ENCODE measurements around the gene CES5A.

Gene CES5A

DNA sequence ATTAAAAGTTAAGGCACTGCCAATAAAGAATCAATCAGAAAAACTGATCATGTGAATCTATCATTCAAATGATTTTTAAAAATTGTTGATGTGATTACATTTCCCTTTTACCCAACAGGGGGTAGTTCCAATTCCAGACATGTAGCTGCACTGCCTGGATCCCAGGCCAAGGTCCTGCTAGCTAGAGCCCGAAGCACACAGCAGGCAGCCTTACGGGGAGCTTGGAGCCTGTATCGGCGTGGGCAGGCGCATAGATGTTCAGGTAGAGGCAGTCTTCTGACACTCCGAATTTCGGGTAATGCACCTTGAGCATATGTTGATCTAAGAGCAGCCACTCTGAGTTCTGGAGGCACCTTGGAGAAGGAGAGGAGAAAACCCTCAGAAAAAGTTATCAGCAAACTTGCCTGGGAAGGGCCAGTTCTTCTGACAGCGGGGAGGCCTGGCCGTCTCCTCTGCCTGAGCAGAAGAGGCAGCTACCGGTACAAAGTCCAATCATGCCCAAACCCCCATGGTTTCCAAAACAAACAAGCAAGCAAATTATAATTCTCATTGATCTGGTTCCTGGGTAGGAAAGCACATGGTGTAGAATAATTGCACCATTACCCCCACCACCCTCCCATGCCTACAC is 3.6 kb downstream of the CES5A start:
- Histone ChIP-seq H4K20me1 (ENCODE audit: control insufficient read depth, insufficient read depth, low read depth, low read length) (no peaks in the 10 kb centered on the region), H3K79me2 (ENCODE audit: control insufficient read depth, low read length) (no peaks in the 10 kb centered on the region), H3K4me2 (ENCODE audit: low read length) (no peak overlapping the region), H3K4me1 (ENCODE audit: control insufficient read depth, low read length) (no peaks in the 10 kb centered on the region), H3K27ac (ENCODE audit: low read depth, low read length) (no peak overlapping the region), H3K27me3 (ENCODE audit: control insufficient read depth, low read length) (no peaks in the 10 kb centered on the region), H3K9me3 (ENCODE audit: control insufficient read depth, insufficient read depth, low read length) (no peaks in the 10 kb centered on the region), H3K9me2 (replicated peaks; ENCODE audit: control insufficient read depth, low read length) (no peaks in the 10 kb centered on the region), H3F3A (ENCODE audit: control insufficient read depth, insufficient read depth) (no peaks in the 10 kb centered on the region), H3K4me3 (ENCODE audit: low read length) (no peak overlapping the region), H3K36me3 (ENCODE audit: control insufficient read depth, low read length) (no peaks in the 10 kb centered on the region)
- TF ChIP-seq, protein P1, sequence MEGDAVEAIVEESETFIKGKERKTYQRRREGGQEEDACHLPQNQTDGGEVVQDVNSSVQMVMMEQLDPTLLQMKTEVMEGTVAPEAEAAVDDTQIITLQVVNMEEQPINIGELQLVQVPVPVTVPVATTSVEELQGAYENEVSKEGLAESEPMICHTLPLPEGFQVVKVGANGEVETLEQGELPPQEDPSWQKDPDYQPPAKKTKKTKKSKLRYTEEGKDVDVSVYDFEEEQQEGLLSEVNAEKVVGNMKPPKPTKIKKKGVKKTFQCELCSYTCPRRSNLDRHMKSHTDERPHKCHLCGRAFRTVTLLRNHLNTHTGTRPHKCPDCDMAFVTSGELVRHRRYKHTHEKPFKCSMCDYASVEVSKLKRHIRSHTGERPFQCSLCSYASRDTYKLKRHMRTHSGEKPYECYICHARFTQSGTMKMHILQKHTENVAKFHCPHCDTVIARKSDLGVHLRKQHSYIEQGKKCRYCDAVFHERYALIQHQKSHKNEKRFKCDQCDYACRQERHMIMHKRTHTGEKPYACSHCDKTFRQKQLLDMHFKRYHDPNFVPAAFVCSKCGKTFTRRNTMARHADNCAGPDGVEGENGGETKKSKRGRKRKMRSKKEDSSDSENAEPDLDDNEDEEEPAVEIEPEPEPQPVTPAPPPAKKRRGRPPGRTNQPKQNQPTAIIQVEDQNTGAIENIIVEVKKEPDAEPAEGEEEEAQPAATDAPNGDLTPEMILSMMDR (IDR thresholded peaks at IDR 0.05; ENCODE audit: low read depth, low read length, poor library complexity, severe bottlenecking) = no peak
- no peak for TF ChIP-seq EZH2phosphoT487 (IDR thresholded peaks at IDR 0.05; ENCODE audit: borderline replicate concordance, low read length)

DNA sequence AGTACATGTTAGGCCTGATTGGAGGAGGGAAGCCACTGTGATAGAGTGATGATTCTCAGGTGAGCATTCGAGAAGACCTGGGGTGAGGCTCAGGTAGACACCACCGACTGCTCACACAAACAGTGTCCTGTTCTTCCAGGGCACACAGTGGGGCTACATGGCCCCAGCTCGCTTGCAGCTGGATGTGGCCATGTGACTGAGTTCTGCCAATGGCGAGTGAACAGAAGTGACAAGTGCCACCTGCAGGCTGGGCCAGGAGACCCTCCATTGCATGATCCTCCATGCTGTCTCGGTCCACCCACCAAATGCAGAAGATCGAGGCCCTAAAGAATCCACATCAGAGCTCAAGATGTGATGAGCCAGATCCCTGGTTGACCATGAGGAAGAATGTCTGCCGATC is 6.2 kb downstream of the CES5A start:
- Histone ChIP-seq H3K79me2 (ENCODE audit: control insufficient read depth, low read length) (no peaks in the 10 kb centered on the region), H3K27ac (ENCODE audit: low read depth, low read length) (no peak overlapping the region), H4K20me1 (ENCODE audit: control insufficient read depth, insufficient read depth, low read depth, low read length) (no peaks in the 10 kb centered on the region), H3K36me3 (ENCODE audit: control insufficient read depth, low read length) (no peaks in the 10 kb centered on the region), H3K9me3 (ENCODE audit: control insufficient read depth, insufficient read depth, low read length) (no peaks in the 10 kb centered on the region), H3K9me2 (replicated peaks; ENCODE audit: control insufficient read depth, low read length) (no peaks in the 10 kb centered on the region), H3K4me1 (ENCODE audit: control insufficient read depth, low read length) (no peaks in the 10 kb centered on the region), H3K27me3 (ENCODE audit: control insufficient read depth, low read length) (no peaks in the 10 kb centered on the region), H3K4me2 (ENCODE audit: low read length) (no peak overlapping the region), H3F3A (ENCODE audit: control insufficient read depth, insufficient read depth) (no peaks in the 10 kb centered on the region), H3K4me3 (ENCODE audit: low read length) (no peak overlapping the region)
- TF ChIP-seq EZH2phosphoT487 (IDR thresholded peaks at IDR 0.05; ENCODE audit: borderline replicate concordance, low read length) = no peak
- TF ChIP-seq, protein P1 (IDR thresholded peaks at IDR 0.05; ENCODE audit: low read depth, low read length, poor library complexity, severe bottlenecking) = no peak

DNA sequence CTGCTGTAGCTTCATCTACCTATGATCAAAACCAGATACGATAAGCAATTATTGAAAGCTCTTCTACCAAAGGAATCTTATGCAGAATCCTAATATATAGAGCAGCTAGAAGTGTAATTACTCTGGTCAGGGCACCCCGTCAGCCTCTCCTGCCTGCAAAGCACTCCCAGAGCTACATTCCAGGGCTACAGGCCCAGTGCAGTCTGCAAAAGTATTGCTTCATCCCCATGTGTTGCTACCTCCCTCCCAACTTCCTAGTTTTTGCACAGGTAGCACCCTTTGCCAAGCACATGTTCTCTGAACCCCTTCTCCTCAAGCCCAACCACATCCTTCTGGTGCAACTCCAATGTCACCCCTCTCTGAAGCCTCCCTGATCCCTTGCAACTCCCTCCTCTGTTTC is 7.0 kb downstream of the CES5A start:
- no peaks in the 10 kb centered on the region for H3K36me3 ChIP-seq (ENCODE audit: control insufficient read depth, low read length)
- H3K9me3 ChIP-seq (ENCODE audit: control insufficient read depth, insufficient read depth, low read length) = no peaks in the 10 kb centered on the region
- no peaks in the 10 kb centered on the region for H4K20me1 ChIP-seq (ENCODE audit: control insufficient read depth, insufficient read depth, low read depth, low read length)
- no peak overlapping the region for H3K27ac ChIP-seq (ENCODE audit: low read depth, low read length)
- no peak overlapping the region for H3K4me3 ChIP-seq (ENCODE audit: low read length)
- no peaks in the 10 kb centered on the region for H3K79me2 ChIP-seq (ENCODE audit: control insufficient read depth, low read length)
- H3K4me1 ChIP-seq (ENCODE audit: control insufficient read depth, low read length) = no peaks in the 10 kb centered on the region
- H3F3A ChIP-seq (ENCODE audit: control insufficient read depth, insufficient read depth) = no peaks in the 10 kb centered on the region
- no peak overlapping the region for H3K4me2 ChIP-seq (ENCODE audit: low read length)
- no peaks in the 10 kb centered on the region for H3K27me3 ChIP-seq (ENCODE audit: control insufficient read depth, low read length)
- TF ChIP-seq, protein P1 (IDR thresholded peaks at IDR 0.05; ENCODE audit: low read depth, low read length, poor library complexity, severe bottlenecking) = no peak
- TF ChIP-seq EZH2phosphoT487 (IDR thresholded peaks at IDR 0.05; ENCODE audit: borderline replicate concordance, low read length) = no peak
- H3K9me2 ChIP-seq (replicated peaks; ENCODE audit: control insufficient read depth, low read length) = no peaks in the 10 kb centered on the region

Measured in DOHH2 (cell line).